ENCODE results near the gene DPPA3.
"Not testable (repeated sequence)": the region's sequence is repeated elsewhere in the genome, so short reads cannot be mapped to it uniquely, and the experiment has no call there.

The DPPA3 gene

DNA sequence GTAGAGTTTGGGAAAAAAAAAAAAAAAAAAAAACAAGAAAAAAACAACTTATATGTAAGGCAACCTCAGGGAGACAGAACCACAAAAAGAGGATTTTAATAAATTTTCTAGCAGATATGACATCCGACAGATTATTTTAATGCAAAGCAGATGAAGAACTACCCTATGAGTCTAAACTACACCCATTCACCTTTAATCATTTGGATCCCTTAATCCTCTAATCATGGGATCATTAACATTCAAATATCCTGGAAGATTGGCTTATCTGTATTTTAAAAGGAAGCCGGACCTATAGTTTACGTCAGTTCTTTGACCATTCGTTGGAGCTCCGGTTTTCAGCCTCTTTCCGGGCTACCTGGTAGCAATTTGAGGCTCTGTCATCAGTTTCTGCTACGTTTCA lies at the start of gene DPPA3:
TSS of gene DPPA3 (plus strand) at position 301 of the 400 bp plus-strand sequence. CDS start 138 bp downstream, outside the sequence.
- no peak for DNase-seq (ENCODE audit: low read depth in 3 of 3, low spot score in 1 of 3)

GRCh38 chr12:7661741-7662140 lies 49.5 kb upstream of the DPPA3 start:
- DNase-seq (ENCODE audit: low read depth in 3 of 3, low spot score in 1 of 3), result no peak

DNA sequence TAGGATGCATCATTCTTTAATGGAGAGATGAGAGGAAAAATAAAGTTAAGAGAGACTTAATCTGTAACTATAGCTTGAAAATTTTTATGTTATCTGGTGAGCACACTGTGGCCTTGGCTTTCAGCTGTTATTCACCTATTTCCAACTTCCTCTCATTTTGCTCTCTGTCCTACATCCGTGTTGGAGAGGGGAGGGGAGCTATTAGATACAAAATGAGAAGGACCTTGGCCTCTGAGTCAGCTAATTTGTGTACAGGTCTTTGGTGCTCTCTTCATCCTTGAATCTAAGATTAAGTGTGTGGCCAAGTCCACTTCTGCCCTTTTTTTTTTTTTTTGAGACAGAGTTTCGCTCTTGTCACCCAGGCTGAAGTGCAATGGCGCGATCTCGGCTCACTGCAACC lies 44.6 kb upstream of the DPPA3 start:
- DNase-seq (ENCODE audit: low read depth in 3 of 3, low spot score in 1 of 3), result no peak

DNA sequence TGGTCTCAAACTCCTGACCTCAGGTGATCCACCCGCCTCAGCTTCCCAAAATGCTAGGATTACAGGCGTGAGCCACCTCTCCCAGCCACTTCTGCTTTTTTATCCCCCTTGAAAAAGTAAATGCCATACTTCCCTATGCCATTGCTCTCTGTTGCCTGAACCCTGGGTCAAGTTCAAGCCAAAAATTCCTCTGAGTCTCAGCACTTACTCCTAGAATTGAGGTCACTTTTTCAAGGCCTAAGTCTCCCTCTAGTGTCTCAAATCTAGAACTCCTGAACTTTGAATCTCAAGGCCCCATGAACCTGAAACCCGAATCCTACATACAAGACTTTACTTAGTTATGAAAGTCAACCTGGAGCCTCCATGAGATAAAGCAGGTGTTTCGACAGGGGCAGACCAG lies 44.1 kb upstream of the DPPA3 start:
- DNase-seq (ENCODE audit: low read depth in 3 of 3, low spot score in 1 of 3), result no peak

DNA sequence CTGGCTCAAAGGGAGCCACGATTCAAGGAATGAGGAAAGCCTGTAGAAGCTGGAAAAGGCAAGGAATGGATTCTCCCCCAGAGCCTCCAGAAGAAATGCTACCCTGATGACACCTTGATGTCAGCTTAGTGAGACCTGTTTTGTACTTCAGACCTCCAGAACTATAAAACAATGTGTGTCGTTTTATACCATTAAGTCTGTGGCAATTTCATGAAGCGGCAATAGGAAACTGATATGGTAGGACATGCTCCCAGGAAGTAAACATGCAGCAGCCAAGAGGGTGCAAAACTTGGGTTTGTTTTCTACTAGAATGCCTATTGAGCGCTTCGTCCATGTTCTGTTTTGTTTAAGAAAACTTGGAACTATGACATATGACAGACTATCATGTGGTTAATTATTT lies 43.1 kb upstream of the DPPA3 start:
- DNase-seq (ENCODE audit: low read depth in 3 of 3, low spot score in 1 of 3), result no peak

- not testable (repeated sequence) for DNase-seq (ENCODE audit: low read depth in 3 of 3, low spot score in 1 of 3)
These were observed 35.8 kb upstream of the DPPA3 start for GRCh38 chr12:7675455-7675854.

DNA sequence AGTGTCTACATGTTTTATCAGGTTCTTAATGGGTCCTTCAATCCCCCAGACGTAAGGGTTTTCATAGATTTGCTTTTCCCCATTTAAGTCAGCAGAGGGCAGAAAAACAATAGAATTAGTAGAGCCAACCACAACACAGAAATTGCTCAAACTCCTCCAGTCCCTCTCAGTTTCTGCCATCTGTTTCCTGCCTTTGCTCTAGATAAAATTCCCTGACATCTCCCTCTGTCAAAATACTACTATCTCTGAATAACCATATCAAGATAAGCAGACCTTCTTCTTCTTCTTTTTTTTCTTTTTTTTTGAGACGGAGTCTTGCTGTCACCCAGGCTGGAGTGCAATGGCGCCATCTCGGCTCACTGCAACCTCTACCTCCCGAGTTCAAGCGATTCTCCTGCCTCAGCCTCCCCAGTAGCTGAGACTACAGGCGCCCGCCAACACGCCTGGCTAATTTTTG lies 33.8 kb upstream of the DPPA3 start:
- DNase-seq (ENCODE audit: low read depth in 3 of 3, low spot score in 1 of 3), result not testable (repeated sequence)

DNA sequence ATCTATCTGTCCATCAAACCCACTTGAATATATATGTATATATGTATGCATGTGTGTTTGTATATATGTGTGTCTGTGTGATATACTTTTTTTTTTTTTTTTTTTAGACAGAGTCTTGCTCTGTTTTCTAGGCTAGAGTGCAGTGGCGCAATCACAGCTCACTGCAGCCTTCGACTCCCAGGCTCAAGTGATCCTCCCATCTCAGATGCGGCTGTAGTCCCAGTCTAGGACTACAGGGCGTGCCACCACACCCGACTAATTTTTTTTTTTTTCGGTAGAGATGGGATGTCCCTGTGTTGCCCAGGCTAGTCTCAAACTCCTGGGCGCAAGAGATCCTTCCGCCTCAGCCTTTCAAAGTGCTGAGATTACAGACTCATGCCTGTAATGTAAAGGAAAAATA lies 32.5 kb upstream of the DPPA3 start:
- no peak for DNase-seq (ENCODE audit: low read depth in 3 of 3, low spot score in 1 of 3)

GRCh38 chr12:7679251-7680045 lies 31.8 kb upstream of the DPPA3 start:
- no peak for DNase-seq (ENCODE audit: low read depth in 3 of 3, low spot score in 1 of 3)

- no peak for DNase-seq (ENCODE audit: low read depth in 3 of 3, low spot score in 1 of 3)
These were observed 29.7 kb upstream of the DPPA3 start for GRCh38 chr12:7681535-7681934.

- no peak for DNase-seq (ENCODE audit: low read depth in 3 of 3, low spot score in 1 of 3)
These were observed 17.4 kb upstream of the DPPA3 start for GRCh38 chr12:7693793-7694192.

GRCh38 chr12:7694556-7695236 lies 16.5 kb upstream of the DPPA3 start:
- DNase-seq (ENCODE audit: low read depth in 3 of 3, low spot score in 1 of 3), result no peak

GRCh38 chr12:7695237-7695560 lies 16.0 kb upstream of the DPPA3 start:
- DNase-seq (ENCODE audit: low read depth in 3 of 3, low spot score in 1 of 3), result no peak

DNA sequence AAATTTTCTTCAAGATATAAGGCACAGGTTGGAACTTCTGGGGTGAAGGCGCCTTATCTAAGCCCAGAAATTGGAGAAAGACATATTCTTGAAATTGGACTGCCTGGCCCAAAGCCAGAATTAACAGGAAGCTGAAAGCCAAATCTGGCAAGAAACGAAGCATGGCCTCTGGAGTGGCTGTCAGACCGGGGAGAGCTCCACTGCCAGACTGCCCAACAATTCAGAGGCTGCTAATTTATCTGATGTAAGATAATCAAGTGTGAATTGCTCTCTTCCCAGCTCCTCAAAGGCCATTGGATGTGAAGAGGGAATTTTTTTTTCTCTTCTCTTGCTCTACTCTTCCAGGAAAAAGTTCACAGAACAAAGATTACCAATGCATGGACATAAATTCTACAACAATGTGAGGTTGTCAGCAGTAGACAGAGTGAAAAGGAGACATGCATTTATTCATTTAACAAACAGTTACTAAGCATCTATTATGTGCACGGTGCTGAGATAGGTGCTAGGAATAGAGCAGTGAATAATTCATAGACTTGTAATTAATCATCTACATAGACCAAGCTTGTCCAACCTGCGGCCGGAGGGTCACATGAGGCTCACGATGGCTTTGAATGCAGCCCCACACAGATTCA lies 15.6 kb upstream of the DPPA3 start, which contains the start of gene GDF3:
TSS of gene GDF3 (minus strand) at position 210 of the 632 bp plus-strand sequence. CDS start at position 163, 47 bp downstream.
- DNase-seq (ENCODE audit: low read depth in 3 of 3, low spot score in 1 of 3), result no peak

DNA sequence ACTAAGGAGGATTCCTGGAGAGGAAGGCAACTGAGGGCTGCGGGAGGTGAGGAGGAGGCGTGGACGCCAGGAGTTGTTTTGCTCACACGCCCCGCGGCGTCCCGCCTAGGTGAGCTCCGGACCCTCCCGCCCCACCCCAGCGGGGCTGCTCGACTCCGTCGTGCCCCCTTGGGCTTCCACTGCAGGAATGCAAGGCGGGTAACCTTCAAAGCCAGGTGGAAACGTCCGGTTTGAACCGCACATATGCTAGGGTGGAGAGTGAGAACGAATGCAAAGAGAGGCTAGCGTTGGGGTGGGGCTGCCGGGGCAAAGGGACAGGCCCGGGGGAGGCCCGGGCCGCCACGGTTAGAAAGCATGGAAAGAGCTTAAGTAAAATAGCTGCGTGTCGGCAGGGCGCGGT lies 5.4 kb upstream of the DPPA3 start:
- DNase-seq (ENCODE audit: low read depth in 3 of 3, low spot score in 1 of 3), result no peak

- DNase-seq (ENCODE audit: low read depth in 3 of 3, low spot score in 1 of 3), result no peak
These were observed 1.1 kb upstream of the DPPA3 start for GRCh38 chr12:7709969-7710675.

DNA sequence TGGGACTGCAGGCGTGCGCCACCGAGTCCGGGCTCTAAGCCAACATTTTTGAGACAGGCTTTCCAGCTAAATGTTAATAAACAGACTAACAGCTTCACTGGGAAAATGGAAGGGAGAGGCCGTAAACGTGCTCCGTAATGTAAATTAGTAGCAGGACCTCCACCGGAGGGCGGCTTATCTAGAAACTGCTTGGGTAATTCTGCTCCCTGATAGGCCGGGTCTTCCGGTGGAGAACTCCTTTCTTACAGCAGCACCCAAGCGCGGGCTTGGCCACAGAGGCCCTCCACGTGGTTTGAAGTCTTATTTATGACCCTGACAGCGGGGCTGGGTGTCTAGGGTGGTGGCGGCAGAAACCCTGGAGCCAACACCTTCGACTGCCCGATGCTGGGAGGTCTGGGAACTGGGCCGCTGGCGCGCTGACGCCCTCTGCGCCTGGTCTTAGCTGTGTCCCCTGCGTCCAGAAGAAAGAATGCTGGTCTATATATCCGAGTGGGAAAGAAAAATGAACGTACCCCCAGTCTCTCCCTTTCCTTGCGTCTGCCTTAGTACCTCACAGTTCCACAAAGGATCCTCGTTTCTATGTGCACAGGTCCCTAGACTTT lies 1.7 kb downstream of the DPPA3 start:
- DNase-seq (ENCODE audit: low read depth in 3 of 3, low spot score in 1 of 3), result no peak

- no peak for DNase-seq (ENCODE audit: low read depth in 3 of 3, low spot score in 1 of 3)
These were observed 5.1 kb downstream of the DPPA3 start for GRCh38 chr12:7716381-7716780.

- DNase-seq (ENCODE audit: low read depth in 3 of 3, low spot score in 1 of 3), result no peak
These were observed 8.9 kb downstream of the DPPA3 start for GRCh38 chr12:7719946-7720730.

DNA sequence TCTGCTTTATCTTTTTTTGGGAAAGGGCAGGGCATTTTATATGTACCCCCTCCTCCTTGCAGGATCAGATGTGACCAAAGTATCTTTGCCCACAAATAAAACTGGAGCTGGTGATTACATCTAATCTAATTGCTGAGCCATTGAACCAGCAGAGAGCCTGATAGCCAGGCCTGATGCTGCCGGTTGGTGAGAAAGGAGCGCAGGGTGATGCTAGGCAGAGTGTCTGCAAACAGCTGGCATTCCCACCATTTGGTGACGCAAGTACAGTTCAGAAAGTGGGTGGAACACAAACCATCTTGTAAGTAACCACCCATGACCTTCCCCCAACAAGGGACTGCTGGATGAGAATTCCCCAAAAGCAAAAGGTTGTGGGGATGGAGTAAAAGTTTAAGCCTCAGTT lies 12.7 kb downstream of the DPPA3 start:
- no peak for DNase-seq (ENCODE audit: low read depth in 3 of 3, low spot score in 1 of 3)
